ENCODE results near the gene RFPL2.
"Not testable (repeated sequence)": the region's sequence is repeated elsewhere in the genome, so short reads cannot be mapped to it uniquely, and the experiment has no call there.

RFPL2 gene

DNA sequence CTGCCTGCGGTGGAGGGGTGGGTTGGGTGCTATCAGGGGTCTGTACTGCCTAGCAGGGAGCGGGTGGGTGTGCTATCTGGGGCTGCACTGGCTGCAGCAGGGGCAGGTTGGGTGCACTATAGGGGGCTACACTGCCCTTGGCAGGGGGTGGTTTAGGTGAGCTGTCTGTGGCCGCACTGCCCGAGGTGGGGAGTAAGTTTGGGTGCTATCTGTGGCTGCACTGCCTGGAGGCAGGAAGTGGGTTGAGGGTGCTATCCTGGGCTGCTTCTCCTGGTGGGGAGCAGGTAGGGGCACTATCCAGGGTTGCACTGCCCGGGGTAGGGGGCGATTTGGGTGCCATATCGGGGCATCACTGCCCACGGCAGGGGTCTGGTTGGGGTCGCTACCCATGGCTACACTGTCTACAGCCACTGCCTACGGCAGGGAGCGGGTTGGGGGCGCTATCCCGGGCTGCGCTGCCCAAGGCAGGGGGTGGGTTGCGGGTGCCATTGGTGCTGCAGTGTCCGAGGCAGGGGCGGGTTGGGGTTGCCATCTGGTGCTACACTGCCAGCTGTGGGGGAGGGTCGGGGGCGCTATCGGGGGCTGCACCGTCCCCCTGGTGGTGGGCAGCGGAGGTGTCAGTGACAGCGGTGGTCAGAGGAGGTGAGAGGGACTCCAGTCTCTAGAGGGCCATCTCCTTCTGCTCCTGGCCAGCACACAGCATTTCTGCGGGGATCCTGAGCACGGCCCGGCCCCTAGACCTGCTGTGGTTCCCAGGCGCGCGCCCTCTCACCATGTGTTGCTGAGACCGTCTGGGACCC, 1.3 kb upstream of the RFPL2 start:
- no peak for DNase-seq (ENCODE audit: low read depth in 2 of 2)

DNA sequence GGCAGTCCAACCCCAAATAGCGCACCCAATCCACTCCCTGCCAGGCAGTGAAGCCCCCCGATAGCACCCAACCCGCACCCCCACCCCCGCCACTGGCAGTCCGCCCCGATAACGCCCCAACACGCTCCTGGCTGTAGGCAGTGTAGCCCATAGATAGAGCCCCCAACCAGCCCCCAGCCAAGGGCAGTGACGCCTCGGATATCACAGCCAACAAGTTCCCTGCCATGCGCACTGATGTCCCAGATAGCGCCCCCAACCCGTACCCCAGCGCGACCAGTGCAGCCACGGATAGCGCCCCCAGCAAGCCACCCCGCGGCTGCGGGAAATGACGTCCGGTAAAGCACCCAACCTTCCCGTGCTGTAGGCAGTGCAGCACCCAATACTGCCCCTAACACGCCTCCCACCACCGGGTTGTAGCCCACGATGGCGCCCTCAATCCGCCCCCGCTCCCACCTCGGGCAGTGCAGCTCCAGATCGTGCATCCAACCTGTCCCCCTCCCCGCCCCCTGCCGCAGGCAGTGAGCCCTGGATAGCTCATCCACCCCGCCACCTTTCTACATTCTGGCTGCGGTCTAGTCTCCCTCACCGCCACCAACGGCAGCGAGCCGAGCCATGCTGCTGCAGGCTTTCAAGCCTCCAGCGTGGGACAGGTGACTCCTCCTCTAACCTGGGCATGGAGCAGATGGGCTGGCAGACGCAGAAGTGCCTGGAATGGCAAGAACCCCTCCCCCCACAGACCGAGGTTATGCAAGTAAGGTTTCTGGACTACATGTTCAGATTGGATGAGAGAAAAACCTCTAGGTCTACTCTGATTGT, 625 bp downstream of the RFPL2 start:
- no peak for DNase-seq (ENCODE audit: low read depth in 2 of 2)

DNA sequence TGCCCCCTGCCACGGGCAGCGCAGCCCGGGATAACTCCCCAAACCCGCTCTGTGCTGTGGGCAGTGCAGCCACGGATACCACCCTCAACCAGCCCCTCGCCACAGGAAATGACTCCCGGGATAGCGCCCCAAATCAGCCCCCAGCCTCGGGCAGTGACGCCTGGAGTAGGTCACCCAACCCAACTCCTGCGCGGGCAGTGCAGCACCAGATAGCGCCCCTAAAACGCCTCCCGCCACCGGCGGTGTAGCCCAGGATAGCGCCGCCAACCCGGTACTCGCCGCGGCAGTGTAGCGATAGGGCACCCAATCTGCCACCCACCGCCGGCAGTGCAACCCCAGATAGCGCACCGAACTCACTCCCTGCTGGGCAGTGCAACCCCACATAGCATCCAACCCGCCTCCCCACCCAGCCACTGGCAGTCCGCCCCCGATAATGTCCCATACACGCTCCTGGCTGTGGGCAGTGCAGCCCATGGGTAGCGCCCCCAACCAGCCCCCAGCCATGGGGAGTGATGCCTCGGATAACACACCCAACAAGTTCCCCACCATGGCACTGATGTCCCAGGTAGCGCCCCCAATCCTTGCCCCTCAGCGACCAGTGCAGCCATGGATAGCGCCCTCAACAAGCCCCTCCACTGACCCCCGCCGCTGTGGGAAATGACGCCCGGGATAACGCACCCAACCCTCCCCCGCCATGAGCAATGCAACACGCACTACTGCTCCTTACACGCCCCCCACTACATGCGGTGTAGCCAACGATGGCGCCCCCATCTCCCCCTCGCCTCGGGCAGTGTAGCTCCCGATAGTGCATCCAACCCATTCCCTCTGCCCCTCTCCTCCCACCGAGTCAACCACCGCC, 1.5 kb downstream of the RFPL2 start:
- DNase-seq (ENCODE audit: low read depth in 2 of 2): no peak

DNA sequence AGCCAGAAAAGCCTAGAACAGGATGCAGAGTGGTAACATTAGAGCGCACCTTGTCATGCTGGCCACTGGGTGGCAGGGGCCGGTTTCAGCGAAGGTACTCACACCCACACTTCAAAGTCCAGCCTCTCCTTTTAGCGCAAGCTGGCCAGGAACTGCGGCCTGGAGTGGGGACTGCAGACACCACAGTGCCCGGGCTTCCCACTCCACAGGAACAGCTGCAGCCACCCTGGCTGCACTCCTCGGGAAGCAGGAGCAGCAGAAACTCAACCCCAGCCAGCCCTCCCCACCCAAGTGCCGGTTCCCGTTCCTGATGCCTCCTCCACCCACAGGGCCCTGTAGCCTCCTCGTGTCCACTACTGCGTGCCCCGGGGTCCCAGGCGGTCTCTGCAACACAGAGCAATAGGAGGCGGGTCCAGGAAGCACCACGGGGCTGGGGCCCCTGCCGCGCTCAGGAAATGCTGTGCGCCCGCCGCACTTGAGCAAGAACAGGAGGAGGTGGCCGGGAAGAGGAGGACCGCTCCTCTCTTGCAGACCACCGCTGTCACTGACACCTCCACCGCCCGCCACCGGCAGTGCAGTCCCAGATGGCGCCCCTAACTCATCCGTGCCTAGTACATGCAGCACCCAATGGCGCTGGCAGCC, 2.2 kb downstream of the RFPL2 start:
- DNase-seq (ENCODE audit: low read depth in 2 of 2): no peak

DNA sequence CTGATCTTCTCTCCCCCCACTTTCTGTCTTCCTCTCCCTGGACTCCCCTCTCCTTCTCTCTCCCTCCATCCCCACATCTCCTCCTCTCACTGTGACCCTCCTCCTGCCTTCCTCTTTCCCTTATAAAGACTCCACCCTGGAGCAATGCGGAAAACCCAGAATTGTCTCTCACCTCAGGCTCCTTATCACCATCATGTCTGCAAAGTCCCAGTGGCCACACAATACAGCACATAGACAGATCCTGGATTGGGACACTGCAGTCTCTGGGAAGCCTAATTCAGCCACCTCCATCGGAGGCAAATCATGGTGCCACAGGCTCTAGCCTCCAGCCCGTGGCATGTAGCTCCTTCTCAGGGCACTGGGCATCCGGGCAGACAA, 2.7 kb downstream of the RFPL2 start:
- DNase-seq (ENCODE audit: low read depth in 2 of 2): no peak

DNA sequence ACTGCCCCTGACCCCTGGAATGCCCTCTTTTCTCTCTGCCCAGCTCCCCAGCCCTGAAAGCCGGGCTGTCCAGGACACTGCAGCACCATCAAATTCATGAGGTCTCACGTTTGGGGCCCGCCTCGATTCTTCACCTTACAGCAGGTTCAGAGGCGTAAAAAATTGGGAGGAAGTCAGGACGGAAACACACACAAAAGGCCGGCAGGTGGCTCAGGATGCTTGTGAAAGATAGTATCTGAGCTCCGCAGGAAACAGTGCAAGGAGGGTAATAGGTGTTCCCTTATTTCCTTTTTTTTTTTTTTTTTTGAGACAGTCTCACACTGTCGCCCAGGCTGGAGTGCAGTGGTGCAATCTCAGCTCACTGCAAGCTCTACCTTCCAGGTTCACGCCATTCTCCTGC, 4.1 kb downstream of the RFPL2 start:
- DNase-seq (ENCODE audit: low read depth in 2 of 2): no peak

DNA sequence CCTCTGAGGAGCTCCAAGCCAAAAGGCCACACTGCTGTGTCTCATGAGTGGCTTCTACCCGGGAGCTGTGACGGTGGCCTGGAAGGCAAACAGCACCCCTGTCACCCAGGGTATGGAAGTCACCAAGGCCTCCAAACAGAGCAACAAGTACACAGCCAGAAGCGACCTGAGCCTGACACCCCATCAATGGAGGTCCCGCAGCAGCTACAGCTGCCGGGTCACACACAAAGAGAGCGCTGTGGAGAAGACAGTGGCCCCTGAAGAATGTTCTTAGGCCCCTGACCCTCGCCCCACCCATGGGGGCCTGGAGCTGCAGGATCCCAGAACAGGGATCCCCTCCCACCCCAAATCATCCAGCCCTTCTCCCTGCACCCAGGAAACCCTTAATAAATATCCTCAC, 4.9 kb downstream of the RFPL2 start:
- DNase-seq (ENCODE audit: low read depth in 2 of 2): no peak

DNA sequence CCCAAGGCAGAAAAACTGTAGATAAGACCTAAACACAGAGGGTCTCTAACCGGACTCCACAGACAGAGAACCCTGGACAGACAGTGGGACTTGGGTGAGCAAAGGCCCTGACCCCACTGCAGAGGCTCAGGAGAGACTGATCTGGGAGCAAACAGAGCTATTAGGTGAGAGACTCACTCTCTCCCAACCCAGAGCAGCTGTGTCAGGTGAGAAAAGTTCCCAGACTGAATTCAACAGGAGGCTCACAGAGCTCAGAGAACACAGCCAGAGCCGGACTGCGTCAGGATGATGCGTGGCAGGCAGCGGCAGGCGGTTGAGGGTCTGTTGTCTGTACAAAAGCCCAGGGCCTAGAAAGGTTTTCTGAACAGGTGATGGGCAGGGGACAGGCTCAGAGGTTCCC, 5.5 kb downstream of the RFPL2 start:
- DNase-seq (ENCODE audit: low read depth in 2 of 2): no peak

DNA sequence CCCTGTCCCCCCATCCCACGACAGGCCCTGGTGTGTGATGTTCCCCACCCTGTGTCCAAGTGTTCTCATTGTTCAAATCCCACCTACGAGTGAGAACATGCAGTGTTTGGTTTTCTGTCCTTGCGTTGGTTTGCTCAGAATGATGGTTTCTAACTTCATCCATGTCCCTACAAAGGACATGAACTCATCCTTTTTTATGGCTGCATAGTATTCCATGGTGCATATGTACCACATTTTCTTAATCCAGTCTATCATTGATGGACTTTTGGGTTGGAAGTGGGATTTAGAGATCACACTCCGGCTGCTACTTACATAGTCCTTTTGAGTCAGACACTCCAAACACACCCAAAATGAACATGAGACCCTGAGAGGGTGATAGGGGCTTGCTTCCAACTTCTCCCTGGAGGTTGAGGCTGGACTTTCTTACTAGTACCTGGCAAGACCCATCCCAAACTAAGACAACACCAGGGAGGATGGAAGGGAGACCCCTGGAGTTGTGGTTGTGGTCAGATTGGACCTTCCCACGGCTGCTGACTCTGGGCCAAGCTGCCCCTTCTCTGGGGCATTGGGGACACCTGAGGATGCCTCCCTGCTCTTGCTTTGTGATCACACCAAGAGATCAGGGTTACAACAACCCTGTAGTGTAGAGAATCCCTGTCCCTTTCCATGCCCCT, 7.2 kb downstream of the RFPL2 start:
- DNase-seq (ENCODE audit: low read depth in 2 of 2): not testable (repeated sequence)

DNA sequence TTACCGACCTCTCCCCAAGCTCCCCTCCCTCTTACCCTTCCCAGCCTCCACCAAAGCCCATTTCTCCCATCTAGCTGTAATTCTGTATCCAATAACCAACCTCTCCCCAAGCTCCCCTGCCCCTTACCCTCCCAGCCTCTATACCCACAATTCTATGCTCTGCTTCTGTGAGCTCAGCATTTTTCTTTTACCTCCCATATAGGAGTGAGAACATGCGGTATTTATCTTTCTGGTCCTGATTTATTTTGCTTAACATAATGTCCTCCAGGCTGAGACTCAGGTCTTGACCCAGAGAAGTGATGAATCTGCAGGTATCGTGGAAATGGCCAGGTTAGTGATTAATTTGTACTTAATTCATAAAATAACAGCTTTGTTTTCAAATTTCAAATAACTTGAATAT, 9.0 kb downstream of the RFPL2 start:
- DNase-seq (ENCODE audit: low read depth in 2 of 2): not testable (repeated sequence)

DNA sequence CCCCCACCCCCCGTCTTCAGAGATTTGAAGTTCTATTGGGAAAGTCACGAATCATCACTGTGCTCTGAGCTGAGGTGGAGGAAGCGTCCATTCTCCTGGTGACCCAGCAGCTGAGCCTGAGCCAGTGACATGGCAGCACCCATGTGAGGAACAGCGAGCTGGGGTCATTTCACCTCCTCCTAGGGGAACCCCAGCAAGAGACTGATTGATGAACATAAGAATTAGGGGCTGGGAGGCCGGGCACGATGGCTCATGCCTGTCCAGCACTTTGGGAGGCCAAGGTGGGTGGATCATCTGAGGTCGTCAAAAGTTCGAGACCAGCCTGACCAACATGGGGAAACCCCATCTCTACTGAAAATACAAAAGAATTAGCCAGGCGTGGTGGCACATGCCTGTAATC, 11.5 kb downstream of the RFPL2 start:
- DNase-seq (ENCODE audit: low read depth in 2 of 2): not testable (repeated sequence)

DNA sequence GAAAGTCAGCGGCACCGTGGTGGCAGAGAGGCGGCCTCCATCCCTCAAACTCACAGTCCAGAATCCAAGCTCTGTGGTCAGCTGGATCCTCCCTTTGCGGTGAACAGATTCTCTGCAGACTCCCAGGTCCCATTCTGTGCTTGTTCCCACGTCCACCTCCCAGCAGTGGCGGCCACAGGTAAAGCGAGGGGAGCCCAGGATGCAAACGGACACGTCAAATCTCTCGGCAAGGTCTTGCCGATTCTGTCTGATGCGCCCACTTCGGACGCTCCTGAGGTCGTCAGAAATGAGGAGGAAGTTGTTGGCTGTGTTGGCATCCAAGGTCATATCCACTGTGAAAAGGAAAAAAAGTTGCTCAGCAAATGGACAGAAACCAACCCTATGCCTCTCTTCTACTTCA, 13.9 kb downstream of the RFPL2 start:
- not testable (repeated sequence) for DNase-seq (ENCODE audit: low read depth in 2 of 2)

DNA sequence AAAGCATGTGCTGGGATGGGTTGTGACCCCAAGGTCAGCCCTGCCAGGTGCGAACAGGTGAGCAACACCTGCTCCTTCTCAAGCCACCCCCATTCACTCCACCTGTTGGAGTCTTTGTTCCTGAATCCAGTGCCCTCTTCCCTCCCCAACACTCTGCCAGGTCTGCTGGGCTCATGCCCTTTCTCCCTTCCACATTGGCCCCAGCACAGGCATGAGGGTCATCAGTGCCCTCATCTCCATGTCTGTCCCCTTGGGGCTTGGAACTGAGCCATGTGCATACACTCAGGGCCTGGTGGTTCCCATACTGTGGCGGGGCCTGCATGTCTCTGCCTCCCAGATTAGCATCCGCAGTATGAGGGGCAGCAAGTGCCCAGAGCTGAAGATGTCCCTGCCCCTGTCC, 19.1 kb downstream of the RFPL2 start:
- DNase-seq (ENCODE audit: low read depth in 2 of 2): no peak

DNA sequence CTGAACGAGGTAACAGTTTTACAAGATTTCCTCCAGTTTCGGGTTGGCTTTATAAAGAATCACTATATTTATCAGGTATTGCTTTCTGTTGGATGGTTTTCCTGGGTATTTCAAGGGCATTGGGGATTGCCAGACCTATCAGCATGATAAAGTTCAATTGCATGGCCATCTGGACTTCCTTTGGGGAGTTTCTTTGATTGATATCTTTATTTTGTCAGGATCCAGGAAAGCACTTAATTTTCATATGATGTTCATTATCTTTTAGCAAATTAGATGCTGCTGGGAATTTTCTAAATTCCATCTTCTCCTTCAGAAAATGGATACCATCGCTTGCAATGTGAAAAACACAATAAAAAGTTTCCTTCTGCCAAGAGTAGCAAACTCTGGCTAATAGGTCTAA, 21.2 kb downstream of the RFPL2 start:
- DNase-seq (ENCODE audit: low read depth in 2 of 2): no peak

DNA sequence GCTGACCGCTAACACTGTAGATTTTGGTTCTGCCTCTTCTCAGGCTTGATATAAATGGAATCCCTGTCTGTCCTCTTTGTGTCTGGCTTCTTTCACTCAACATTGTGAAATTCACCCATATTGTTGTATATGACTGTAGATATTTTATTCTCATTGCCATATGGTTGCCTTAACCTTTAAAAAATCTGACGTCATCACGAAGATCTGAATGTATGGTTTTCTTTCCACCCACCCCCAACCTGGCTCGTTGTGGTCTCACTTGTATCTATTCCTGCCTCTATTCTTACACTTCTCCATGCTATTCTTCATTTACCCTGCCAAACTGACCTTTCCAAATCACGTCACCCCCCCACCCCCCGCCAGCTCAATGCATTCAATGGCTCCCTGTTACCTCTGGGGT, 23.8 kb downstream of the RFPL2 start:
- DNase-seq (ENCODE audit: low read depth in 2 of 2): no peak

DNA sequence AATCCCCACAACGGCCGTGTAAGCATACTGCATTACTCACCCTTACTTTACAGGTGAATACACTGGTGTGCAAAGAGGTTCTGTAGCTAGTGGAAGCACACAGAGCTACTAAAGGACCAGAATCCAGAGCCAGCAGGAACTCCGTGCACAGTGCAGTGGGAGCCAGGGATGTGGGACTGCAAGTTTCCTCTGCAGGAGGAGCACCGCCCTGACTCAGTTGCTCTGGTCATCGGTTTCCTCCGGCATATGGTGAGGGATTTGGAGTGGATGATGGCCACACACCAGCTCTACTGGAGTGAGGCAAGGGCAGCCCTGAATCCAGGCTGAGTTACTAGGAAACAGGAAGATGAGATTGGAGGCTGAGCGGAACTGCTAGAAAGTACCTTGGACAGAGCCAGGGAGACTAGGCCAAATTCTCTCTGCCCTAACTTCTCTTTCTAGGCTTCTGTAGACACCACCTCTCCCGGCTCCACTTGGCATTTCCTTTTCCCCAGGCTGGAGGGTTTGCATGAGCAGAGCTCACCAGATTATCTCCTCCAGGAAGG, 27.6 kb downstream of the RFPL2 start:
- DNase-seq (ENCODE audit: low read depth in 2 of 2): no peak

DNA sequence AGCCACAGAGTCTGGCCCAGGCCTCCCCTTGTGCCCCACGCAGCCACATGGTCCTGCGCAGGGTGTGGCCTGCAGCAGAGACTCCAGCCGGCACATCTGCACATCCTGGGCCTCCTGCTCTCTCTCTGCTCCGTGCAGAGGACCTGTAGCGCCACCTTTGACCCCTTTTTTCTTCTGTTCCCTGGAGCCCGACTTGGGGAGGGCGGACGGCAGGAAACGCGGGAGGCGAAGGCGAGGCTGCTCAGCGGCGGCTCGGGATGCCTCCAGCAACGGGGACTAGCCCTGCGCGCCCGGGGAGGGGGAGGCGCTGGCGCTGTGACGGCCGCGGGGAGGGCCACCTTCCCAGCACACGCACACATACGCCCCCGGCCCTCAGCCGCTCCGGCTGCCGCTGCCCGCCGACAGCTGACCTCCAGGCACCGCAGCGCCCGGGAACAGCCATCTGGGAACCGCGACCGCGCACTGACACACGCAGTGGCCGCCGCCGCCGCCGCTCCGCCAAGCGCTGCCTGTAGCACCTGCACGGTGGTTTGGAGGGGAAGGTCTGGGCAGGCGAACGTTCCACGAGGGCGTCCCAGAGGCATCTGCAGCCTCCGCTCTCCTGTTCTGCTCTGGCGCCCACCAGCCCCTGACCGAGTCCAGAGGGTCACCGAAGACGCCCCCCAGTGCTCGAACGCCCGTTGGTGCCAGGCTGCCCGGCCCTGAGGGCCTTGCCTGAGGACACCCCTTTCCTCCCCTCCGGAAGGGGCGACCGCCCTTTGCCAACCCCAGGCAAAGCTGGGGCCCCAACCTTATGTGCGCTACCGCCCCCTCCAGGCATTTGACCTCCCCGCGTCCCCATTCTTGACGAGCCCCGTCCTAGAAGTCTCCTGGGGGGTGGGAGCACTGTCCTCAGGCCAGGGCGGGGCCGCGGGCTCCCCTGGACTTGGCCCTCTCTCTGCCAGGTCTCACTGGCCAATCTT, 28.9 kb downstream of the RFPL2 start:
- peak in 1 of 2 donors; percentile 3 for DNase-seq (ENCODE audit: low read depth in 2 of 2)

DNA sequence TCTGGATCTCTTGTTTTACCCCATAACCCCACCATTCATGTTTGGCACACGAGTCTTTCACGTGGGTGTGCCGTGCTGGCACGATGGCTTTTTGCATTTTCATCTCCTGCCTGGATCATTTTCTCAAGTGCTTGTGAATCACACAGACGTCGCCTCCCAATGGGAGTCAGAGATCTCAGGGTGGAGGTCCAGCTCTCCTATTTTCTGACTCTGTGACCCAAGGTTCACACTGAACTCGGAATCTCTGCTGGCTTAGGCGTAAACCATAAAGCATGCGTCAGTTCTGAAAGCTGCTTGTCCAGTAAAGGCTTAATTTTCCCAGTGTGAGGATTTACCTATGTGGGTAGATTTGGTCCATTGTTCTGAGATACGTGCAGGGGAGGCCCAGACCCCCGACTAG, 29.8 kb downstream of the RFPL2 start:
- DNase-seq (ENCODE audit: low read depth in 2 of 2): no peak

DNA sequence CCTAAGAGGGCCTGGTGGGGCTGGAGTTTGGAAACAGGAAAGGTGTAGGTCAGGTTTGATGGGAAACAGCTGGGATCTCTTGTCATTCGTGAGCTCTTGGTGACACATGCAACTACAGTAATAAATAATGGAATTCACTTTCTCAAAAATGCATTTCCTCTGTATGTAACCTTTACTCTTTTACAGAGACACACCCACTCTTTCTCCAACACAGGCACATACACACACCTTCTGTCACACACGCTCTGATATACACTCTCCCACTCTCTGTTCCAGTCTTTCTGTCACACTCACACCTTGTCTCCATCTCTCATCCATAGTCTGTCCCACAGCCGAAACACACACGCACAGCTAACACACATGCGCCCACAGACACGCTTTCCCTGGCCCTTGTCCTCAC, 39.2 kb downstream of the RFPL2 start:
- no peak for DNase-seq (ENCODE audit: low read depth in 2 of 2)

Data from activated CD4-positive, alpha-beta T cell treated with anti-CD3 and anti-CD28 coated beads for 24 hours (primary cell).